ENCODE results near the gene SCFD1.
A peak's percentile ranks its signal among the peaks of the same experiment; 100 is the strongest.
"Not testable (repeated sequence)": the region's sequence is repeated elsewhere in the genome, so short reads cannot be mapped to it uniquely, and the experiment has no call there.

The SCFD1 gene

GRCh38 chr14:30610787-30611343, 11.3 kb upstream of the SCFD1 start:
- DNase-seq (ENCODE audit: low spot score): no peak

DNA sequence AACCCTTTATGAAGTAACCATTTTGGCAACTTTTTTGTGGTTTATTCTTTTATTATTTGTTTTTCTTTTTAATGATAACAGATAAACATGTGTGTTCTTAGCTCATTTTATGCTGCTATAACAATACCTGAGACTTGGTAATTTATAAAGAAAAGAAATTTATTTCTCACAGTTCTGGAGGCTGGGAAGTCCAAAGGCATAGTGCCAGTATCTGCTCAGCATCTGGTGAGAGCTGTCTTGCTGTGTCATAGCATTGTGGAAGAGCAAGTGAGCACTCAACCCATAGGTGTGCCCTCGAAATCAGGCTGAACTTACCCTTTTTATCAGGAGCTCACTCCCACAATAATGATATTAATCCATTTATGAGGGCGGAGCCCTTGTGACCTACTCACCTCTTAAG, 8.0 kb upstream of the SCFD1 start:
- no peak for DNase-seq (ENCODE audit: low spot score)

DNA sequence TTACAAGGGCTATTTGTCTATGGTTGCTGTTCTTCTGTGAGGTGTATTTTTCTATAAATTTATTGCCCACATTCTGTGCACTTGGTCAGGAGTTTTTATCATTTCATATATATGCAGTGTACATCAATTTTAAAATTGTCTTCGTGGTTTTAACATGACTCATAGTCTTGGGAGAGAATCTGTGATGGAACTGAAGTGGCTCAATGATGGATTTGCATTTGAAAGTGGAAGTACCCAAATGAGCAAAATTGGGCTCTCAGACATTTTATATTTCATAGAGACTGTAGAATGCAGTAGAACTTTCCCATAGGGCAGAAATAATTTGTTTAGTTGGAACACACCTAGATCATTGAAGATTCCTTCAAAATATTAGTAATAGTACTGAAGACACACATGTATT, 1.9 kb upstream of the SCFD1 start:
- DNase-seq (ENCODE audit: low spot score): peak; percentile 12

DNA sequence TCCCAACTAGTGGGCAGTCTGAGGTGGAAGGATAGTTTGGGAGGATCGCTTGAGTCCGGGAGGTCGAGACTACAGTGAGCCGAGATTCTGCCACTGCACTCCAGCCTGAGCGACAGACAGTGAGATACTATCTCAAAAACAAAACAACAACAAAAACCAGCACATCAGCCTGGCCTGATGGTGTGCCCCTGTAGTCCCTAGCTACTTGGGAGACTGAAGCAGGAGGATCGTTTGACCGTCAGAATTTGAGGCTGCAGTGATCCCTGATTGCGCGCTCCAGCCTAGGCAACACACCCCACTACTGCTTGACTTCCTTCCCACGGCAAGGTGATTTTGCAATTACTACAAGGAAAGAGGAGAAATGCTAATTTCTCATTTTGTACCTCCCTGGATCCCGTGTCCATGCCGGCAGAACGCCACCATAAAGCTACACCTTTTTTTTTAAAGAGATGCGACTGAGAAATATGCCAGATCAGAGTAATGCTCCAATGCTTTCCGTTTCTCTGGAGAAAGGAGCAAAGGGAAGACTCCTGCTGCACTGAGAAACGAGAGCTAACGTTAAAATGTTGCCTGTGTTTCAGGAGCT, 672 bp upstream of the SCFD1 start:
- peak; percentile 18 for DNase-seq (ENCODE audit: low spot score)

DNA sequence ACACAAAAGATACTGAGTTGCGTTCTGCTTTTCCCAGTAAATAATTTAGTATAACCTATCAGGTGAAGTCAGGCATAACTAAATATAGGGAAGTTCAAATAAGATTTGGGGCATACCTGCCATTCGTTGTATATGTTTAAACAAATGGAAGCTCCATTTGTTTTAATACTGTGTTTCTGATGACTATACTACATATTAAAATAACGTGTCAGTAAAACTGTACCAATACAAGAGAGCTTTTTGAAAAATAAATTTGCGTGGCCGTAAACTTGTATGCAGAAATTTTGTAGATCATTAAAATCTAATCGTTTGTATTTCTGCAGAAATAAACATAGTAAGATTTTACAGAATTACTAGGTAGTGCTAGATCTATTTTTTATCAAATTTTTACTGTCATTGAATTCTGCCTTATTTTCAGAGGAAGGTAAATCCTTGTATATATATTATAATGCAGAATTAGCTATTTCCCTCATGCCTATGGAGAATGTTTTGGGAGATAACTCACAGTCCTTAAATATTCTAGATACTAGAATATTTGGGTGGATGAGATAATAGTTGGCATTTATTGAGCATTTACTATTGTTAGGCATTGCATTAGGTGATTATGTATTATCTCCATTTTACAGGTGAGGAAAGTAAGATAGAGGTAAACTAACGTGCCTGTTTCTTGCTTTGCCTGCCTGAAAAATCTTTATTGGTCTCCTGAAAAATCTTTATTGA, 1.5 kb downstream of the SCFD1 start:
- no peak for DNase-seq (ENCODE audit: low spot score)

GRCh38 chr14:30624132-30624423, 2.0 kb downstream of the SCFD1 start:
- DNase-seq (ENCODE audit: low spot score): no peak

DNA sequence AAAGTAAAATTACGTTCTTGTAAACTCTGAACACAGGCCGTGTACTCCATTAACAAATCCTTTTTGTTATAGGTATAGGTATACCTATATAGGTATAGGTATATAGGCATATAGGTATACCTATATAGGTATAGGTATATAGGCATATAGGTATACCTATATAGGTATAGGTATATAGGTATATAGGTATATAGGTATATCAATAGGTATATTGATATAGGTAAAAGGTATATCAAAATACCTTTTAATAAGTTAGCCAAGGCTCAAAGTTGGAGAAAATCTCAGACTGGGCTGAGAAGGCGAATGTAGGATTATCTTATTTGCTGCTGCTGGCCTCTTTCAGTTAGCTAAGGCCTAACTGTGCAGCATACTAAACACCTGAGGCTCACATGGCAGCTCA, 3.4 kb downstream of the SCFD1 start:
- DNase-seq (ENCODE audit: low spot score): no peak

DNA sequence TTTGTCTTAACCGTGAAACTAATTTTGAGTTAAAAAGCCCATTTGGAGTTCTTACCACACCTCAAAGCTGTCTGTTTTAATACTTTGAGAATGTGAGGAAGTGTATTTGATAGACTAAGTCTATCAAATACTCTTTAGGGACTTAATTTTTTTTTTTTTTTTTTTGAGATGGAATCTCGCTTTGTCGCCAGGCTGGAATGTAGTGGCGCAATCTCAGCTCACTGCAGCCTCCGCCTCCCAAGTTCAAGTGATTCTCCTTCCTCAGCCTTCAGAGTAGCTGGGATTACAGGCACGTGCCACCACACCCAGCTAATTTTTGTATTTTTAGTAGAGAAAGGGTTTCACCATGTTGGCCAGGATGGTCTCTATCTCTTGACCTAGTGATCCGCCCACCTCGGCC, 7.3 kb downstream of the SCFD1 start:
- not testable (repeated sequence) for DNase-seq (ENCODE audit: low spot score)

DNA sequence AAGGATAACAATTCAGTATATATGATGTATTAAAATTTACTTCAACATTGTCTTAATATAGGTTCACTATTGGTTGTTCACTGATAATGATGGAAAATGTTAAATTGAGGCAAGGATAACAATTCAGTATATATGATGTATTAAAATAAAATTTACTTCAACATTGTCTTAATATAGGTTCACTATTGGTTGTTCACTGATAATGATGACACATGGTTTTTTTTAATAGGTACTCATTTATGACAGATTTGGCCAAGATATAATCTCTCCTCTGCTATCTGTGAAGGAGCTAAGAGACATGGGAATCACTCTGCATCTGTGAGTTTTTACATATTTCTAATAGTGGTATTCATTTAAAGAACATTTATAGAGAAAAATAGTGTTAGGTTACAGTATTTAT, 8.1 kb downstream of the SCFD1 start:
- no peak for DNase-seq (ENCODE audit: low spot score)

GRCh38 chr14:30632730-30633129, 10.6 kb downstream of the SCFD1 start:
- no peak for DNase-seq (ENCODE audit: low spot score)

DNA sequence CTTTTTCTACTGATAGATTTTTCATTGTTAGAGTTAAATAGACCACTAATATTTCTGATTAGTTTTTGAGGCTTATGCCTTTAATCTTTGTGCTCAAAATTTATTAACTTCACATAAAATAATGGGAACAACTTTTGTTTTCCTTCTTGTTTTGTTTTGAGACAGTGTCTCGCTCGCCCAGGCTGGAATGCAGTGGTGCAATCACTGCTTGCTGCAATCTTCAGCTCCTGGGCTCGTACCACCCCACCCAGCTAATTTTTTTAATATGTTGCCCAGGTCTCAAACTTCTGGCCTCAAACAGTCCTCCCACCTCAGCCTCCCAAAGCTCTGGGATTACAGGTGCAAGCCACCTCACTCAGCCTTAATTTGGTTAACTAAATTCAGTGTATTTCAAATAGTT, 16.8 kb downstream of the SCFD1 start:
- DNase-seq (ENCODE audit: low spot score): no peak

- no peak for DNase-seq (ENCODE audit: low spot score)
Measured at GRCh38 chr14:30641207-30641606, 19.1 kb downstream of the SCFD1 start.

GRCh38 chr14:30644462-30644861, 22.3 kb downstream of the SCFD1 start:
- not testable (repeated sequence) for DNase-seq (ENCODE audit: low spot score)

GRCh38 chr14:30645600-30645999, 23.5 kb downstream of the SCFD1 start:
- no peak for DNase-seq (ENCODE audit: low spot score)

DNA sequence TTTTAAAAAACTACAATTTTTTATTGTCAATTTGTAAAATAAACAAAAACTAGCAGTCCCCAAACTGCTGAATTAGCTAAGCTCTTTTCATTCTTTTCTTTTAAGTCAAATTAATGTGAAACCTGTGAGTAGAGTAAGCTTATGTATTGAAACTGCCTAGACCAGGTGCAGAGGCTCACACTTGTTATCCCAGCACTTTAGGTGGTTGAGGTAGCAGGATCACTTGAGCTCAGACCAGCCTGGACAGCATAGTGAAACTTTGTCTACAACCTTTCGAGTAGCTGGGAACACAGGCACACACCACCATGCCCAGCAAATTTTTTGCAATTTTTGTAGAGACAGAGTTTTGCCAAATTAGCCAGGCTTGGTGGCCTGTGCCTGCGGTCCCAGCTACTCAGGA, 26.4 kb downstream of the SCFD1 start:
- DNase-seq (ENCODE audit: low spot score): no peak

- DNase-seq (ENCODE audit: low spot score): no peak
Measured at GRCh38 chr14:30651937-30652336, 29.8 kb downstream of the SCFD1 start.

DNA sequence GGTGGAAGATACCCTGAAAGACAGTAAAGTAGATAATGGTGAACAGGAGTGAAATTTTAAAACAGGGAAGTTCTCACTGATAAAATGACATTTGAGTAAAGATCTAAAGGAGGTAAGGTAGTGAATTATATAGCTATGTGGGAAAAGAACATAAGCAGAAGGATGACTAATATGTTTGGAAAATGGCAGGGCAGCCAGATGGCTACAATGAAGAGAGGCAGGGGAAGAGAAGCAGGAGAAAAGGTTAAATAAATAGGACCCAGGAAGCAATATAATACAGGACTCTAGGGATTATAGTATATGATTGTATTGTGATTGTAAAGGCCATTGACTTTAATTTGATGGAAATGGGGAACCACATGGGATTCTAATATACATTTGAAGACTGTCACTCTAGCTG, 33.0 kb downstream of the SCFD1 start:
- DNase-seq (ENCODE audit: low spot score): no peak

GRCh38 chr14:30655658-30656057, 33.5 kb downstream of the SCFD1 start:
- DNase-seq (ENCODE audit: low spot score): no peak

- DNase-seq (ENCODE audit: low spot score): peak; percentile 18
Measured at GRCh38 chr14:30656190-30656632, 34.1 kb downstream of the SCFD1 start.

- no peak for DNase-seq (ENCODE audit: low spot score)
Measured at GRCh38 chr14:30657050-30657449, 34.9 kb downstream of the SCFD1 start.

GRCh38 chr14:30657606-30658163, 35.6 kb downstream of the SCFD1 start:
- no peak for DNase-seq (ENCODE audit: low spot score)

- no peak for DNase-seq (ENCODE audit: low spot score)
Measured at GRCh38 chr14:30658645-30659044, 36.5 kb downstream of the SCFD1 start.

DNA sequence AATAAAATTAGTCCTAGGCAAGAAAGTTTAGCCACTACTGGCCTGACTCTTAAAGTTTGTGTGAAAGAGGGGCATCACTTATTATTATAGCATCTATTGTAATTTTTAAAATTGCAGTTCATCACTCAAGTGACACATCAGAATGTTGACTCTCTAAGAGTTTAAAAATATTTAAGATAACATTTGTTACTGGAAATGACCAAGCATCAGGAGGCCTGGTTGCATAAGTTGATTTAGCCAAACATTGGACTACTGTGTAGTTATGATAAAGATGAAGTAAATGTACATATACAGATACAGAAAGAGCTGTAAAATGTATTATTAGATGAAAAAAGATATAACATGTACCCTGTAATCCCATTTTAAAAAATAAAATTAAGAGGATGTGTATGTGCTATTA, 47.5 kb downstream of the SCFD1 start:
- DNase-seq (ENCODE audit: low spot score): no peak

GRCh38 chr14:30673071-30673470, 51.0 kb downstream of the SCFD1 start:
- no peak for DNase-seq (ENCODE audit: low spot score)

Measured in LoVo (cell line).